Frontal cortex (tissue), 4 donors: ENCODE results near the gene OR2V2. TPM values are rescaled to one million over a fixed set of nuclear protein-coding genes. Genes with fewer than 3 reads are reported as not detected.
A peak's percentile ranks its signal among the peaks of the same experiment; 100 is the strongest.

Experiments used
- DNase-seq, 2 donors: peaks; one replicate each; pipeline ENCODE4 v3.0.0; 2012; ENCODE audit warnings: low spot score in 2 of 2
- FAIRE-seq: peaks from 2 replicates; lab custom pipeline; 2012; peaks lifted over from hg19 to GRCh38; lab: Jason Lieb, UNC
- total RNA-seq: library from RNA; depleted of rRNA; stranded (reverse); fragments of >200 nt; gene quantifications from one replicate; pipeline ENCODE4 v1.2.3, GENCODE V29; 2014
- donor health status: control.
- donor health status: control.
- donor health status: control.

Gene OR2V2
- total RNA-seq, 1 donor from 2014 or later, result not detected

- DNase-seq (peak in 1 of 2 donors; percentile 6), FAIRE-seq (no peak)
Measured at GRCh38 chr5:181186022-181186421, 38.6 kb downstream of the OR2V2 start.

DNA sequence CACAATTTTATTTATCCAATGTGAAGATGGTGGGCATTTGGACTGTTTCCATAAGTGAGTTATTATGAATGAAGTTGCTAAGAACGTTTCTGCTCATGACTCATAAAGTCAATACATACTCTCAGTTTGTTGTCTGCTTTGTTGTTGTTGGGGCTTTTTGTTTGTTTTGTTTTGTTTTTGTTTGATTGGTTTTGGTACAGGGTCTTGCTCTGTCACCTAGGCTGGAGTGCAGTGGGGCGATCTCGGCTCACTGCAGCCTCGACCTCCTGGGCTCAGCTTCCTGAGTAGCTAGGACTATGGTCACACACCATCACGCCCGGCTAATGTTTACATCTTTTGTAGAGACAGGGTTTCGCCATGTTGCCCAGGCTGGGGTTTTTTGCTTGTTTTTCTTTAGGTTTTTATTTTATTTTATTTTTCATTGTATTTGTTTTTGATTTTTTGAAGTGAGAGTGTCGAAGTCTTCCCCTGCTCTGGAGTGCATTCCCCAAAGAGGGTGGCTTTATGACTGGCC lies 39.7 kb downstream of the OR2V2 start:
- no peak for DNase-seq
- no peak for FAIRE-seq

- no peak for DNase-seq
- no peak for FAIRE-seq
Measured at GRCh38 chr5:181187500-181188213, 40.3 kb downstream of the OR2V2 start.

DNA sequence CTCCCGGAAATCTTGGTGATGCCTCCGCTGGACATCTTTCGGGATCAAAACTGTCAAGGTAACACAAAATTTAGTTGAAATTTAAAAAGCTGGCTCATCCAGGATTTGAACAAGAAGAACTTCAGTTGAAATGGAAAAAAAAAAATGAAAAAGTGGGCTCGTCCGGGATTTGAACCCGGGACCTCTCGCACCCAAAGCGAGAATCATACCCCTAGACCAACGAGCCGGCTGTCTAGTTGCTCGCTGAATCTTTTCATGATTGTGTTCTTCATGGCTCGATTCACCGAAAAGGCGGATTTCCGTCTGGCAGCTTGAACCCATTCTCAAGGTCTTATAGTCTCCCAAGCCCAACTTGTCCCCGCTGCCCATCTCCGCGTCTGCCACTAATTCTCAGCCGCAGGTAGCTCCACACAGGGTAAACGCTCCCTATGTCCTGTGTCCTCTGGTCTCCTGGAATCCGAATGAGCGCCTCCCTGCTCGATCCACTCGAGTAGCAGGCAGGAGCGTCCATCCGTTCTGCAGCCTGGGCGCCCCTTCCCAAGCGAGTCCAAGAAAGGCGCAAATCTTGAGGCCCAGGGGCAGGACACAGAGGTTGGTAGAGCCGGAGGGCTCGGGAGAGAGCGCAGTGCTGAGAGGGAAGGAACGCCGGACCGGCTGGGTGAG lies 41.4 kb downstream of the OR2V2 start:
- FAIRE-seq, result no peak
- no peak for DNase-seq

GRCh38 chr5:181189363-181189961 lies 42.1 kb downstream of the OR2V2 start:
- FAIRE-seq (no peak), DNase-seq (no peak)

GRCh38 chr5:181189962-181190710 lies 42.8 kb downstream of the OR2V2 start:
- DNase-seq (no peak), FAIRE-seq (no peak)

GRCh38 chr5:181190711-181191525 lies 43.5 kb downstream of the OR2V2 start:
- FAIRE-seq, result no peak
- DNase-seq, result peak in 1 of 2 donors; percentile 45

- DNase-seq (peak; percentile 92 to 95), FAIRE-seq (no peak)
Measured at GRCh38 chr5:181191526-181192336, 44.3 kb downstream of the OR2V2 start.

- FAIRE-seq (no peak), DNase-seq (peak in 1 of 2 donors; percentile 34)
Measured at GRCh38 chr5:181192337-181193046, 45.1 kb downstream of the OR2V2 start.

DNA sequence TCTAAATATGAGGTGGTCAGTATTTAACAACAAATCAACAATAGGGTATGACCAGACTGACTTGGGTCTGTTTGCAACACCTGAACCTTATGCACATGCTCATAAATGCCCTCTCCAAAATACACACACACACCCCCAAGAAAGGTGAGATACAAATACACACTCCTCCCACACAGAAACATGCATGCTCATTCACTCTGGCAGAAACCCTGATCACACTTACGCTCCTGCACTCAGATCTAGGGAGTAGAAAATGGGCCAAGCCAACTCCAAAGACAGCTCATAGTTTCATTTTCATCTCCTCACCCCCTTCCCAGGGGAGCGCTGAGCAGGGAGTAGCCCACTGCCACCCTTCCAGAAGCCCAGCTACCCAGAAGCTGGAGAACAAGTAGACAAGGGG lies 46.3 kb downstream of the OR2V2 start:
- FAIRE-seq (no peak), DNase-seq (peak in 1 of 2 donors; percentile 25)

DNA sequence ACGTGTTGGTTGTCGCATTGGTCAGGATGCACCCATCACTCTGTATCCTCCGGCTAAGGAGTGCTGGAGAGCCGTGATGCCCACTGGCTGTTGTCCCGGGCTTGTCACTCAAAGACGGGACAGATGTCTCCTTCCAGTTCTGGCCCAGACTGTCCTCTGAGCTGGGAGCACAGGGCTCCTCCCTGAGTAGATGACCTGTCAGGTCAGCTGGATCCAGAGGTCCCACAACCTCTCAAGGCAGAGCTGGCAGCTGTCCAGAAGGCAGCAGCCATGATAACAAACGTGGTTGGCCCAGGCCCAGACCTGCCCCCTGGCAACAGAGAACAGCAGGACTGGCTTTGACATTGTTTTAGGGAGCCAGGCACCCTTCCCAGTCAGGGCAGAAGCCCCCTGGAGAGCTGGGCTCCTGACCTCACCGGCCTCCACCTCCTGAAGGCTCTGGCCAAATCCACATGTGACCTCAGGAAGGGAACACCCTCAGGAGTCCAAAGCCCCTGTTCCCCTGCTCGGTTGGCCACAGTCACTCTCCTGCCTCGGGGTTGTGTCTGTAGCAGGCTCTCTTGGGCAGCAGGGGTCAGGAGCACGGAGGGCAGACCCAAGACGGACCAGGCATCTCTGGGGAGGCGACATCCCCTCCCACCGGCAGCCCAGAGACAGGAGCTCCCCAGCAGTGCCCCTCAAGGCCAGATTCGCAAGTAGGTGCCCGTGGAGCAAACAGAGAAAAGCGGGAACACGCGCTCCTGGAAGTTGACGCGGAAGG lies 47.3 kb downstream of the OR2V2 start:
- FAIRE-seq (no peak), DNase-seq (peak in 1 of 2 donors; percentile 22)

GRCh38 chr5:181195249-181195761 lies 47.9 kb downstream of the OR2V2 start:
- FAIRE-seq (no peak), DNase-seq (no peak)

DNA sequence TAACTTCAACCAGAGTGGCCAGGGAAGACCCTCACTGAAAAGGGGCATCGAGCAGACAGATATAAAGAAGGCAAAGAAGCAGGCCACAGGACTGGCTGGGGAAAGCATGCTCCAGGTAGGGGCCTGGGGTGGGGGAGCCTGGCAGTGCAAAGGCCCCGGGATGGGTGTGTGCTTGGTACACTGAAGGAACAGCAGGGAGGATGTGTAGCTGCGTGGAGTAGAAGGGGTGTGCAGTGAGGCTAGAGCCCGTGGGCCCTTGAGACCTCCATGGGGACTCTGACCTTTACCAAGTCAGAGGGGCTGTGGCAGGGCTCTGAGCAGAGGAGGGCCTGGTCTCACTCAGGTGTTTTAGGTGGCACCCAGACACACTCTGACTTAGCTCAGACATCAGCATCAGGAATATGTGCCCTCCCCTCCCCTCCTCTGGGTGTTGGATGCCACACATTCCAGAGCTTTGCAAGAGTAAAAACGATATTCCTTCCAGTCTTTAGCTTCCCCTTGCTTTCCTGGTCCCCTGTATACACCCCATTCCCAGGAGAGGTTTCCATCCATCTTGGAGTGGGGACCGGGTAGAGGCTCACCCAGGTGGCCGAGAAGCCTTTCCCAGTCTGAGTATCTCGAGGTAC lies 50.1 kb downstream of the OR2V2 start:
- DNase-seq, result no peak
- no peak for FAIRE-seq

DNA sequence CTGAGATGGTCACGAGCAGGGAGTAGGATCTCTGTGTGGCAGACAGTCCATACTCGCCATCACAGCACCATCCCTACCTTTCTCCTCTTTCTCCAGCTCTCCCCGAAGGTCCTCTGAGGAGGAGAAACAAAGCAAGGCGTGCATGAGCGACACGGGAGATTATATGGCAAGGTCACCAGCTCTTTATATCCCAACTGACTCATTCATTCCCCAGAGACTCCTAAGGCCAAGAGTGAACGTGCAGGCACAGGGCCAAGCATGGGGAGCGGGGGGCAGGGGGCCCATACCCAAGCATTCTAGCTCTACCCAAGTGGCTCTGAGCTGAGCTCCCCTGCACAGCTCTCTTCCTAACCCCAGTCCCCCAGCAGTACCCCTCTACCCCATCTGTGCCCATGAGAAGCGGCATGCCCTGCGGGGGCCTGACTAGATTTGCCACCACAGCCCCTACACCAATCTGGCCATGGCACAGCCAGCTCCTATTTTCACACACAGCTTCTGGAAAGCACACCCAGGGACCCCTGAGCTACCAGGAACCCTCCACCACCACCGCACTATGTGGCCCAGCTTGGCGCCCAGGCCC lies 50.8 kb downstream of the OR2V2 start:
- FAIRE-seq (no peak), DNase-seq (no peak)

DNA sequence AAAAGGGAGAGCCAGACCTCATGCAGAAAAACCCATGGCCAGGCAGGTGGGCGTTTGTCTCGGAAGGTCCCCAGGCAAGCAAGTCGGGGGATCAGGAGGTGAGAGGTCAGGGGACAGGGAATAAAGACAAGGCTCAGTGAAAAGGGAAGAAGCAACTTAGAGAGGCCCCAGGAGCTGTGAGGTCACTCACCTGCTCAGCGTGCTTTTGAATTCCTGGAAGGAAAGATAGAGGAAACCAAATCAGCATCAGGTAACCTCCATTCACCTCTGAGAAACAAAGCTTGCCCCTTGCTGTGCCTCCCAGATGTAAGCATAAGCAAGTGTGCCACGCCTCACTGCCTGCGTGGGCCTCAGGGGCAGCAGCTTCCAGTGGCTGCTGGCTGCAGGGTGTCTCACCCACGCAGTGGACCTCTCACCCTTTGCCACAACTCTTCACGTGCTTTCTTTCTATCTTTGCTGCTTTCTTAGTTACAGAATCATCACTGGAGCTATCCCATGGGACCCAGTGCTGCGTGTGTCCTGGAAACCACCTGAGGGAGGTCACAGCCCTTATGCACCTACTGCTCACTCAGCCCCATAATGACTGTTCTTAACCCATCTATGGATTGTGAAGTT lies 51.6 kb downstream of the OR2V2 start:
- FAIRE-seq (no peak), DNase-seq (no peak)
